Esophagus squamous epithelium (tissue), 4 donors: Measurements from ENCODE around the gene PRKCA.

Source experiments
- CTCF ChIP-seq, 6 experiments: fragments of 450-650 bp in 4 of 6; fragments of 200-600 bp in 2 of 6; sonication (generic) in 2 of 6; IDR thresholded peaks; one replicate each; pipeline ENCODE4 v1.5.1; 2016 to 2019; ENCODE audit warnings: antibody characterized with exemption in 6 of 6, mild to moderate bottlenecking in 4 of 6, moderate library complexity in 4 of 6
- POLR2A ChIP-seq, 4 donors: fragments of 450-650 bp; IDR thresholded peaks; one replicate each; pipeline ENCODE4 v1.6.1; 2017; ENCODE audit warnings: antibody characterized with exemption in 4 of 4, mild to moderate bottlenecking in 4 of 4, moderate library complexity in 3 of 4

DNA sequence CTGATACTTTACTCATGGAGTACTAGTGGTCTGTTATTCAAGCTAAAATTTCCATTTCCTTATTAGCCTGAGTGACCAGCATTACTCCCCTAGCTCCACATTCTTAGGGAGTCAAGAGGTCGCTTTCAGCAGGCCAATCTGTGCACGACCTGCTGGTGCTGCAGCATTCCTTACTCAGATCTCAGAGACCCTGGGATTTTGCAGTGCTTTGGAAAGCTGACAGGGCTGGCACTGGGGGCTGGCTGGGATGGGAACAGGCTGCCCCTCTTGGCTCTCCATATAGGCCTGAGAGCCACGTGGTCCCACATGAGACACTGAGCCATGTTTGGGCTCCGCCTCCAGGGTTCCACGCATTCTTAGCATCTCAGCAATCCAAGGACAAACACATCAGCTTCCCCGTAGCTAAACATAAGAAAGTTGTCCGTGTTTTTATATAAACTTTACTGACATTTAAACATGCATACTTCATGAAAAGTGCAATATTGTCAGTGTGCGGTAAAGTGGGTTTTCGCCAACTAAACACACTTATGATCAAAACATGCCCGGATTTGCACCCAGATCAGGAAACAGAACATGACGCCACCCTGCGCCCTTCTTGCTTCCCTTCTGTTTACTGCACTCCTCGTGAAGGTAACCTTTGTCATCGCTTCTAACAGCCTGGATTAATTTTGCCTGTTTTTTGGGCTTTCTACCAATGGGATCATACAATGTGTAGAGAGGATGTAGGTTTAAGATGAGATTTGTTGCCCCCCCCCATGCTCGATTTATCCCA, 278.0 kb downstream of the PRKCA start:
- TF ChIP-seq CTCF (IDR thresholded peaks at IDR 0.05), result no peak
- TF ChIP-seq POLR2A (IDR thresholded peaks at IDR 0.05), result no peak
